Prostate gland (tissue), 2 donors: ENCODE results near the gene SRXN1.

Source experiments
- CTCF ChIP-seq, 4 experiments: fragments of 200-600 bp in 2 of 4; fragments of 450-650 bp in 2 of 4; sonication (generic) in 2 of 4; IDR thresholded peaks; 1 replicate in 3 of 4; 2 replicates in 1 of 4; pipeline ENCODE4 v1.5.1; 2016 to 2019; ENCODE audit warnings: antibody characterized with exemption in 4 of 4, mild to moderate bottlenecking in 2 of 4, moderate library complexity in 2 of 4
- POLR2AphosphoS5 ChIP-seq: sonication (generic); formaldehyde crosslinking; IDR thresholded peaks from one replicate; pipeline ENCODE4 v1.6.1; 2017; ENCODE audit warnings: antibody characterized with exemption

GRCh38 chr20:626579-626978 is 26.4 kb downstream of the SRXN1 start:
- TF ChIP-seq CTCF (IDR thresholded peaks at IDR 0.05), result no peak
- no peak for TF ChIP-seq POLR2AphosphoS5
